Large intestine (tissue), 3 donors: ENCODE data around the gene NDUFV3. TPM values are rescaled to one million over a fixed set of nuclear protein-coding genes. Genes with fewer than 3 reads are reported as not detected.
A peak's percentile ranks its signal among the peaks of the same experiment; 100 is the strongest.
"Not testable (repeated sequence)": the region's sequence is repeated elsewhere in the genome, so short reads cannot be mapped to it uniquely, and the experiment has no call there.

Experiments used
- DNase-seq, 2 donors: peaks; one replicate each; pipeline versions ENCODE4 v3.0.0 to v3.0.0-alpha.2; 2013
- H3K27ac ChIP-seq: one replicate; pipeline ENCODE4 v1.5.1; 2013; ENCODE audit warnings: low read length
- H3K27me3 ChIP-seq: 2 replicates; pipeline ENCODE4 v1.6.1; 2013; ENCODE audit warnings: low read length; ENCODE audit not compliant: control insufficient read depth, insufficient read depth
- H3K36me3 ChIP-seq: 2 replicates; pipeline ENCODE4 v1.6.1; 2013; ENCODE audit warnings: low read length; ENCODE audit not compliant: control insufficient read depth, insufficient read depth
- H3K4me1 ChIP-seq: one replicate; pipeline ENCODE4 v1.6.1; 2013; ENCODE audit warnings: low read length; ENCODE audit not compliant: control insufficient read depth, insufficient read depth
- H3K4me3 ChIP-seq: one replicate; pipeline ENCODE4 v1.5.1; 2013; ENCODE audit warnings: low read length
- H3K9me3 ChIP-seq: one replicate; pipeline ENCODE4 v1.6.1; 2013; ENCODE audit warnings: mild to moderate bottlenecking, low read depth, low read length, moderate library complexity; ENCODE audit not compliant: control insufficient read depth
- WGBS: methylation state at CpG from one replicate; pipeline ENCODE4 v1.1.5; 2013; ENCODE audit warnings: low lambda C conversion rate; ENCODE audit not compliant: insufficient coverage; 5-methylcytosine and 5-hydroxymethylcytosine counted together
- polyA plus RNA-seq: library from polyadenylated mRNA; unstranded; fragments of 120-200 nt; gene quantifications from one replicate; pipeline ENCODE4 v1.2.1, GENCODE V29; 2013

The NDUFV3 gene
- polyA plus RNA-seq, 1 donor: 32.8 TPM

DNA sequence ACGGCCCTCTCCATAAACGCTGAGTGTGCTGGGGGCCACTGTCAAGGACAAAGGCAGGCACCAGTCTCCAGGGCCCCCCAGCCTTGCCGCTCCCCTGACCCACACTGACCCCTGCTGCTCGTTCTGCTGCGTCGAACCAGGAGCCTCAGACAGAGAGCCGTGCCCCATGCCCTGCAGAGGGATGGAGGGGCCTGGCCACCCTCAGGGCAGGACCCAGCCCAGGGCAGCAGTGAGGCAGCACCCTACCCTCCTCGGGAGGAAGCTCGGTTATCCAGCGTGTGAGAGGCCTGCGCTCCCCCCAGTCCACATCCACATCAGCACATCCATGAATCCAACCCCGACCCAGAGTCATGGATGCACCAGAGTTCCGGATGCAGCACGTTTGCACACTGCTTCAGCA is 28.8 kb upstream of the NDUFV3 start:
- H3K9me3 ChIP-seq: peaks cover 3% of the 10 kb centered on the region
- no peak overlapping the region for H3K27ac ChIP-seq
- no peak for DNase-seq
- no peak overlapping the region for H3K4me3 ChIP-seq
- no peaks in the 10 kb centered on the region for H3K27me3 ChIP-seq
- no peaks in the 10 kb centered on the region for H3K4me1 ChIP-seq
- peaks cover 73% of the 10 kb centered on the region for H3K36me3 ChIP-seq
- WGBS: no CpG with 5 or more reads among the region's 14 CpGs

GRCh38 chr21:42864815-42865775 is 28.0 kb upstream of the NDUFV3 start:
- H3K27me3 ChIP-seq: no peaks in the 10 kb centered on the region
- H3K9me3 ChIP-seq: peaks cover under 1% of the 10 kb centered on the region
- H3K27ac ChIP-seq: no peak overlapping the region
- H3K36me3 ChIP-seq: peaks cover 71% of the 10 kb centered on the region
- no CpG with 5 or more reads among the region's 26 CpGs for WGBS
- no peaks in the 10 kb centered on the region for H3K4me1 ChIP-seq
- DNase-seq: no peak
- H3K4me3 ChIP-seq: no peak overlapping the region

DNA sequence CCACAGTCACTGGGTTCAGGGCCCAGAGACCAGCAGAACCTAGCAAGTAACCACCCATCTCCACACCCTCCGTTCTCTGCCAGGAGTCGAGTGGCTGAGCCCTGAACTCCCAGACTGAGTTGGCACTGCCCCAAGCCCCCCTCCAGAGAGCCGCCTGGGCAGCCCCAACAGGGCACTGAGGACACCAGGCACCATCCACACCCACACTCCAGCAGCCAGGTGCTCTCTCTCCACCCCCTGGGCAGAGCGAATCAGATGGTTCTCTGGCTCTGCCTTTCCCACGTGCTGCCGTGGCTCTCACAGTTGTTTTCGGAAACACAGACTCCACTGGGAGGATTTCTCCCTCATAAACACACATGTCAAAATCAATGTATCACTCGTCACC is 27.3 kb upstream of the NDUFV3 start:
- Histone ChIP-seq H3K4me3 (no peak overlapping the region), H3K27ac (no peak overlapping the region), H3K36me3 (peaks cover 69% of the 10 kb centered on the region), H3K4me1 (no peaks in the 10 kb centered on the region), H3K9me3 (no peaks in the 10 kb centered on the region), H3K27me3 (no peaks in the 10 kb centered on the region)
- no peak for DNase-seq
- WGBS: no CpG with 5 or more reads among the region's 8 CpGs

GRCh38 chr21:42868196-42868595 is 24.9 kb upstream of the NDUFV3 start:
- Histone ChIP-seq H3K36me3 (peaks cover 71% of the 10 kb centered on the region), H3K27me3 (no peaks in the 10 kb centered on the region), H3K4me1 (no peaks in the 10 kb centered on the region), H3K4me3 (no peak overlapping the region), H3K9me3 (no peaks in the 10 kb centered on the region), H3K27ac (no peak overlapping the region)
- DNase-seq: no peak
- no CpG with 5 or more reads among the region's 10 CpGs for WGBS

DNA sequence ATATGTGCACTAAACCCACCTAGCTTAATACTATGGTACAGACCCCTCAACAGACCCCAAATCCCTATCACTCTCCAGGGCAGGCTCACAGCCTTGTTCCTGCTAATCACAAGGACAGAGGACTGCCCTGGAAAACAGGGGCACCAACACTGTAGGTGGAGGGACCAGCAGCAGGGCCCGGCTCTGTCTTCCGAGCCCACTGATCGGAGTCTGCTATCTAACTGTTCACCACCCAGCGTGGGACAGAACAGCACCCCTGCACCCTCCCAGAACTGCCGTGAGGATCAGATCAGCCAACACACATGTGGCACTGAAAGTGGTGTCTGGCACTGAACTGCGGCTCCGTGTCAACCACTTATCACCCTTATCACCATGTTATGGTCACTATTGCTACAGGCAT is 20.0 kb upstream of the NDUFV3 start:
- DNase-seq: no peak
- no peak overlapping the region for H3K4me3 ChIP-seq
- H3K36me3 ChIP-seq: peaks cover 62% of the 10 kb centered on the region
- no peaks in the 10 kb centered on the region for H3K4me1 ChIP-seq
- WGBS: 100% methylated on average over 1 of the region's 7 CpGs
- no peaks in the 10 kb centered on the region for H3K27me3 ChIP-seq
- no peak overlapping the region for H3K27ac ChIP-seq
- no peaks in the 10 kb centered on the region for H3K9me3 ChIP-seq

GRCh38 chr21:42875811-42876210 is 17.3 kb upstream of the NDUFV3 start:
- peaks cover 40% of the 10 kb centered on the region for H3K36me3 ChIP-seq
- not testable (repeated sequence) for DNase-seq, H3K4me1 ChIP-seq, H3K9me3 ChIP-seq, H3K27ac ChIP-seq, H3K4me3 ChIP-seq, H3K27me3 ChIP-seq
- WGBS: 100% methylated on average over 1 of the region's 10 CpGs

DNA sequence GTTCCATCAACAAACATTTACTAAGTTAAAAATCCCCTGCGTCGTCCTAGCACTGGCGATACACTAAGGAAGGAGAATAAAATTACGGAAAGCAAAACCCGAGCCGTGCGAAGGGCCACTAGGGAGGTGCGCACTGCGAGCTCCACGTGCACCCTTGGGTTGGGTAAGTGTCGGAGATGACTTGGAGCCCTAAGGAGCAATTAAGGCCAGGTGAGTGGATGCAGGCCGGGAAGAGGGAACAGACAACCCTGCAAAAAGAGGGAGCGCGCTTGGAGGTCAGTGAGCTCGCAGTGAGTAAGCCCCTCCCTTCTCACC is 14.5 kb upstream of the NDUFV3 start:
- 0% methylated on average over 2 of the region's 15 CpGs for WGBS
- peaks cover 14% of the 10 kb centered on the region for H3K36me3 ChIP-seq

DNA sequence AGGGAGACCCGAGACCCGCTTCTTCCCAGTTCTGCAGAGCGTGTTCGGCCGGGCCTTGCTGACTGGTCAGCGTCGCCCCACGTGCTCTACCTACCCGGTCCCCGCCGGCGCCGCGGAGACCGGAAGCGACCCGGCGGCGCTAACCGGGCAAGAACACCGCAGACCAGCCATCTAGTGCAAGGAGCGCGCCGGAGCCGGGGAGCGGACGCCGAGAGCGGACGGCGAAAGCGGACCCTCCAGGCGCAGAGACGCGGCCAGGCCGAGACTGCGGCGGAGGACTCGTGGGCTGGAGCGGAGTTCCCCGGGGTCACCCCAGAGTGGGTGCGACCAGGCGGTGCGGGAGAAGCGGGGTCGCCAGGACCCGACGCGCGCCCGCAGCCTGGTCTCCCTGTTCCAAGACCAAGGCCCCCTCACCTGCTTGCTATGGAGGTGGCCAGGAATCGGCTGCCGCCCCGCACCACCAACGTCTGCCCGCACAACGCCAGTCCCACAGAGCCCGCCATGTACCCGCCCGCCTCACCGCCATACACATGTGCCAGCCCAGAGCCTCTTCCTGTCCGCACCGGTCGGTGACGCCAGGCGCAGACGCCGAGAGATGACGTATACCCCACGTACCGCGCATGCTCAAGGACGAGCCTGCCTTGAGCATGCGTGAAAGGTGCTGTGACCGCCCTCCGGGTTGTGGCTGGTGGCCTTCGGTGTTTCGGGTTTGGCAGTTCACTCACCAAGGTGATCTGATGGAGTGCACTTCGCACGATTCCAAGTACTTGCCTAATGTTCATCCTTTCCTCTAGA is 13.9 kb upstream of the NDUFV3 start, which contains the start of gene WDR4:
Gene WDR4 (minus strand): TSS at position 547 of the 795 bp plus-strand sequence. CDS start 44 bp downstream, at position 503.
- Histone ChIP-seq H3K27ac (peak within 1 kb of the TSS; percentile 73), H3K4me1 (peaks cover 5% of the 10 kb centered on the region), H3K27me3 (no peaks in the 10 kb centered on the region), H3K4me3 (peak within 1 kb of the TSS; percentile 84), H3K36me3 (peaks cover 12% of the 10 kb centered on the region), H3K9me3 (no peaks in the 10 kb centered on the region)
- DNase-seq: peak; percentile 98 to 99
- WGBS: no CpG with 5 or more reads among the region's 80 CpGs

More for the DNA sequence above, 14.5 kb upstream of the NDUFV3 start:
- H3K4me3 ChIP-seq: peak overlapping the region; percentile 84
- peak overlapping the region; percentile 73 for H3K27ac ChIP-seq
- DNase-seq: peak in 1 of 2 donors; percentile 83
- H3K9me3 ChIP-seq: no peaks in the 10 kb centered on the region
- no peaks in the 10 kb centered on the region for H3K27me3 ChIP-seq
- H3K4me1 ChIP-seq: peaks cover 5% of the 10 kb centered on the region

- Histone ChIP-seq H3K9me3 (no peaks in the 10 kb centered on the region), H3K36me3 (peaks cover 11% of the 10 kb centered on the region), H3K4me1 (peaks cover 5% of the 10 kb centered on the region), H3K27ac (no peak overlapping the region), H3K4me3 (peak overlapping the region; percentile 84), H3K27me3 (no peaks in the 10 kb centered on the region)
- 83% methylated on average over 1 of the region's 6 CpGs for whole genome bisulfite sequencing
- DNase-seq: no peak
Observed at GRCh38 chr21:42880352-42880751, 12.8 kb upstream of the NDUFV3 start.

GRCh38 chr21:42883921-42884320 is 9.2 kb upstream of the NDUFV3 start:
- Histone ChIP-seq H3K9me3 (no peaks in the 10 kb centered on the region), H3K27ac (no peak overlapping the region), H3K27me3 (no peaks in the 10 kb centered on the region), H3K4me1 (peaks cover 5% of the 10 kb centered on the region), H3K36me3 (no peaks in the 10 kb centered on the region), H3K4me3 (no peak overlapping the region)
- DNase-seq: no peak
- WGBS: 100% methylated on average over 1 of the region's 1 CpG
